Endodermal cell (in vitro differentiated cells): ENCODE results near the gene TBC1D24. TPM values are rescaled to one million over a fixed set of nuclear protein-coding genes. Genes with fewer than 3 reads are reported as not detected.

Experiments used
- DNase-seq: peaks from one replicate; pipeline ENCODE4 v3.0.0-alpha.2; 2017
- H3K27ac ChIP-seq: 2 replicates; pipeline ENCODE4 v1.5.1; 2013; ENCODE audit warnings: mild to moderate bottlenecking, low read depth, low read length, moderate library complexity
- H3K27me3 ChIP-seq: 2 replicates; pipeline ENCODE4 v1.6.1; 2013; ENCODE audit warnings: mild to moderate bottlenecking, low read length, moderate library complexity; ENCODE audit not compliant: insufficient read depth, control insufficient read depth, poor library complexity, severe bottlenecking
- H3K36me3 ChIP-seq: 2 replicates; pipeline ENCODE4 v1.7.0; 2013; ENCODE audit warnings: mild to moderate bottlenecking, low read length, moderate library complexity; ENCODE audit not compliant: control insufficient read depth, insufficient read depth
- H3K4me1 ChIP-seq: one replicate; pipeline ENCODE4 v1.7.0; 2013; ENCODE audit warnings: low read length; ENCODE audit not compliant: control insufficient read depth, insufficient read depth
- H3K4me3 ChIP-seq: 2 replicates; pipeline ENCODE4 v1.5.1; 2013; ENCODE audit warnings: mild to moderate bottlenecking, low read length, moderate library complexity
- H3K9ac ChIP-seq: 2 replicates; pipeline ENCODE4 v1.6.1; 2013; ENCODE audit warnings: mild to moderate bottlenecking, low read length, moderate library complexity; ENCODE audit not compliant: poor library complexity, severe bottlenecking; ENCODE audit errors: extremely low read depth
- H3K9me3 ChIP-seq: 2 replicates; pipeline ENCODE4 v1.6.1; 2013; ENCODE audit warnings: mild to moderate bottlenecking, low read length, moderate library complexity; ENCODE audit not compliant: control insufficient read depth
- H3K27ac Mint-ChIP-seq: 2 replicates; pipeline ENCODE4 v1.8.0; 2020; ENCODE audit warnings: mixed read lengths
- H3K27me3 Mint-ChIP-seq: 2 replicates; pipeline ENCODE4 v1.8.0; 2021; ENCODE audit warnings: mild to moderate bottlenecking, mixed read lengths; ENCODE audit not compliant: insufficient read depth
- H3K36me3 Mint-ChIP-seq: 2 replicates; pipeline ENCODE4 v1.8.0; 2020; ENCODE audit warnings: low read depth, mixed read lengths
- H3K4me1 Mint-ChIP-seq: 2 replicates; pipeline ENCODE4 v1.8.0; 2020; ENCODE audit warnings: mixed read lengths
- H3K4me3 Mint-ChIP-seq: 2 replicates; pipeline ENCODE4 v1.8.0; 2020; ENCODE audit warnings: mild to moderate bottlenecking, moderate library complexity, mixed read lengths
- H3K9me3 Mint-ChIP-seq: 2 replicates; pipeline ENCODE4 v1.8.0; 2020; ENCODE audit warnings: mild to moderate bottlenecking, mixed read lengths
- WGBS, 2 experiments: methylation state at CpG; one replicate each; pipeline versions ENCODE4 v1.1.5 to v1.1.7; 2013; ENCODE audit warnings: missing lambda C conversion rate in 2 of 2, mixed read lengths in 1 of 2; ENCODE audit not compliant: insufficient coverage in 1 of 2, insufficient read length in 1 of 2; 5-methylcytosine and 5-hydroxymethylcytosine counted together
- total RNA-seq, 2 donors: library from RNA; stranded (reverse); fragmentation: NEBNext Ultra II Directional in 1 of 2; extraction: Animal tissue kit (Norgen Biotek cat#: 25700) in 1 of 2; gene quantifications; 2 replicates in 1 of 2; 3 replicates in 1 of 2; pipeline ENCODE4 v1.2.1, GENCODE V29; 2021
- TF ChIP-seq, protein P1 (sequence below): fragments of 200-600 bp; sonication (generic); conservative IDR thresholded peaks from 2 replicates; pipeline ENCODE4 v1.5.0; 2021; ENCODE audit warnings: antibody characterized with exemption, mild to moderate bottlenecking

The TBC1D24 gene
- total RNA-seq, 2 donors from 2014 or later, result 15.7 to 19.4 TPM

DNA sequence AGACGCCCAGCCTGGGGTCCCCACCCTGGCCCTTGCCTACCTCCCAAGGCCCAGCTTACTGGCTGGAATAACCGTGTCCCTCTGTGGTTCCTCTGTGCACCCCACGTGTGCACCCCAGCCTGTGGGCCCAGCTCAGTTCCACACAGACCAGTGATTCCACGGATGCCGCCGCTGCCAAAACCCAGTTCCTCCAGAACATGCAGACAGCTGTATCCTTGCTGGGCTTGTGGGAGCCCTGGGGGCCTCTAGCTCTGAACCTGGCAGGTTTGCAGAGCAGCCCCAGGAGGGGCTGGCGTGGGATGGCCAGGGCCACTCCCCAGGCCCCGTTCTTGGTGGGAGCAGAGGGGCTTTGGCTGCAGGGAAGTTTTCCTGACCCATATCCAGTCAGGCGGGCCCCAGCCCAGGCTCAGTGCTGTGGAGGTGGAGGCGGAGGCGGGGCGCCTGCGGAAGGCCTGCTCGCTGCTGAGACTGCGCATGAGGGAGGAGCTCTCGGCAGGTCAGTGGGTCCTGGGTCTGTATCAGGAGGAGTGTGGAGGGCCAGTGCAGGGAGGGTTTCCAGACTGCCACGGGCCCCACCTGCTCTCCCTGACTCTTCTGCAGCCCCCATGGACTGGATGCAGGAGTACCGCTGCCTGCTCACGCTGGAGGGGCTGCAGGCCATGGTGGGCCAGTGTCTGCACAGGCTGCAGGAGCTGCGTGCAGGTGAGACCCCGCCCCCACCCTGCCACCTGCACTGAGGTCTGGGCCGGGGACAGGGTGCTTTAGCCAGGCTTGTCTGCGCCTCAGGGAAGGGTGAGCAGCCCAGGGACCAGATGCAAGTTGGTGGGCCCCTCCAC is 12.7 kb upstream of the TBC1D24 start:
- H3K27me3 ChIP-seq, result no peaks in the 10 kb centered on the region
- H3K4me1 ChIP-seq, result peaks cover 5% of the 10 kb centered on the region
- Mint-ChIP-seq H3K9me3 (no peaks in the 10 kb centered on the region), H3K36me3 (peaks cover 12% of the 10 kb centered on the region), H3K27me3 (peaks cover under 1% of the 10 kb centered on the region), H3K4me3 (no peak overlapping the region), H3K4me1 (peaks cover 8% of the 10 kb centered on the region), H3K27ac (no peak overlapping the region)
- no peaks in the 10 kb centered on the region for H3K9me3 ChIP-seq
- TF ChIP-seq, protein P1, sequence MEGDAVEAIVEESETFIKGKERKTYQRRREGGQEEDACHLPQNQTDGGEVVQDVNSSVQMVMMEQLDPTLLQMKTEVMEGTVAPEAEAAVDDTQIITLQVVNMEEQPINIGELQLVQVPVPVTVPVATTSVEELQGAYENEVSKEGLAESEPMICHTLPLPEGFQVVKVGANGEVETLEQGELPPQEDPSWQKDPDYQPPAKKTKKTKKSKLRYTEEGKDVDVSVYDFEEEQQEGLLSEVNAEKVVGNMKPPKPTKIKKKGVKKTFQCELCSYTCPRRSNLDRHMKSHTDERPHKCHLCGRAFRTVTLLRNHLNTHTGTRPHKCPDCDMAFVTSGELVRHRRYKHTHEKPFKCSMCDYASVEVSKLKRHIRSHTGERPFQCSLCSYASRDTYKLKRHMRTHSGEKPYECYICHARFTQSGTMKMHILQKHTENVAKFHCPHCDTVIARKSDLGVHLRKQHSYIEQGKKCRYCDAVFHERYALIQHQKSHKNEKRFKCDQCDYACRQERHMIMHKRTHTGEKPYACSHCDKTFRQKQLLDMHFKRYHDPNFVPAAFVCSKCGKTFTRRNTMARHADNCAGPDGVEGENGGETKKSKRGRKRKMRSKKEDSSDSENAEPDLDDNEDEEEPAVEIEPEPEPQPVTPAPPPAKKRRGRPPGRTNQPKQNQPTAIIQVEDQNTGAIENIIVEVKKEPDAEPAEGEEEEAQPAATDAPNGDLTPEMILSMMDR, result no peak
- no peak overlapping the region for H3K4me3 ChIP-seq
- H3K36me3 ChIP-seq, result peaks cover 13% of the 10 kb centered on the region
- 93 to 95% methylated on average over 4 to 23 of the region's 23 CpGs for WGBS, 2 experiments
- no peak overlapping the region for H3K9ac ChIP-seq
- no peak for DNase-seq
- no peak overlapping the region for H3K27ac ChIP-seq

GRCh38 chr16:2464333-2464732 is 10.6 kb upstream of the TBC1D24 start:
- peaks cover 6% of the 10 kb centered on the region for H3K36me3 Mint-ChIP-seq
- H3K4me3 Mint-ChIP-seq, result no peak overlapping the region
- H3K4me3 ChIP-seq, result no peak overlapping the region
- TF ChIP-seq, protein P1, result no peak
- no peak overlapping the region for H3K27ac ChIP-seq
- H3K9me3 ChIP-seq, result no peaks in the 10 kb centered on the region
- no peak for DNase-seq
- no peaks in the 10 kb centered on the region for H3K9me3 Mint-ChIP-seq
- H3K4me1 Mint-ChIP-seq, result peaks cover 3% of the 10 kb centered on the region
- H3K36me3 ChIP-seq, result peaks cover 6% of the 10 kb centered on the region
- WGBS, 2 experiments, result 94 to 98% methylated on average over 8 to 12 of the region's 12 CpGs
- peaks cover 7% of the 10 kb centered on the region for H3K27me3 Mint-ChIP-seq
- H3K27ac Mint-ChIP-seq, result no peak overlapping the region
- no peaks in the 10 kb centered on the region for H3K27me3 ChIP-seq
- peaks cover 13% of the 10 kb centered on the region for H3K4me1 ChIP-seq
- H3K9ac ChIP-seq, result no peak overlapping the region

- Mint-ChIP-seq H3K27ac (no peak overlapping the region), H3K4me3 (no peak overlapping the region), H3K27me3 (peaks cover 22% of the 10 kb centered on the region), H3K36me3 (peaks cover 6% of the 10 kb centered on the region), H3K9me3 (no peaks in the 10 kb centered on the region), H3K4me1 (peaks cover 4% of the 10 kb centered on the region)
- WGBS, 2 experiments, result 89 to 91% methylated on average over 5 to 12 of the region's 12 CpGs
- H3K9me3 ChIP-seq, result no peaks in the 10 kb centered on the region
- H3K36me3 ChIP-seq, result peaks cover 6% of the 10 kb centered on the region
- TF ChIP-seq, protein P1, result peak; percentile 76
- no peak overlapping the region for H3K9ac ChIP-seq
- H3K4me1 ChIP-seq, result peaks cover 15% of the 10 kb centered on the region
- no peak overlapping the region for H3K27ac ChIP-seq
- DNase-seq, result peak; percentile 78
- no peak overlapping the region for H3K4me3 ChIP-seq
- peaks cover 14% of the 10 kb centered on the region for H3K27me3 ChIP-seq
These were observed 9.1 kb upstream of the TBC1D24 start for GRCh38 chr16:2465653-2466415.
